H9 (cell line): ENCODE data around the gene GRIK1. TPM values are rescaled to one million over a fixed set of nuclear protein-coding genes. Genes with fewer than 3 reads are reported as not detected.

Experiments
- DNase-seq: peaks from one replicate; pipeline ENCODE4 v3.0.0-alpha.2; 2017
- H2AFZ ChIP-seq: one replicate; pipeline ENCODE4 v1.6.1; 2013; ENCODE audit warnings: mild to moderate bottlenecking, low read length, control low read depth, moderate library complexity
- H2AK5ac ChIP-seq: 2 replicates; pipeline ENCODE4 v1.6.1; 2013; ENCODE audit warnings: low read length, control low read depth, mixed read lengths; ENCODE audit not compliant: insufficient read length
- H2BK120ac ChIP-seq: one replicate; pipeline ENCODE4 v1.6.1; 2013; ENCODE audit warnings: low read depth, mild to moderate bottlenecking, low read length, control low read depth, inconsistent platforms; ENCODE audit not compliant: poor library complexity, severe bottlenecking
- H2BK12ac ChIP-seq: 2 replicates; pipeline ENCODE4 v1.6.1; 2013; ENCODE audit warnings: low read length, control low read depth, mixed read lengths, low read depth; ENCODE audit not compliant: insufficient read length
- H2BK15ac ChIP-seq: 2 replicates; pipeline ENCODE4 v1.6.1; 2013; ENCODE audit warnings: low read depth, low read length, control low read depth
- H2BK20ac ChIP-seq: one replicate; pipeline ENCODE4 v1.6.1; 2013; ENCODE audit warnings: low read depth, mild to moderate bottlenecking, low read length, control low read depth, inconsistent platforms; ENCODE audit not compliant: poor library complexity, severe bottlenecking
- H2BK5ac ChIP-seq: 2 replicates; pipeline ENCODE4 v1.6.1; 2013; ENCODE audit warnings: low read length, control low read depth, mixed read lengths; ENCODE audit not compliant: insufficient read length
- H3K14ac ChIP-seq: 2 replicates; pipeline ENCODE4 v1.6.1; 2013; ENCODE audit warnings: low read length, control low read depth; ENCODE audit not compliant: insufficient read depth
- H3K18ac ChIP-seq: 2 replicates; pipeline ENCODE4 v1.6.1; 2013; ENCODE audit warnings: low read depth, mild to moderate bottlenecking, mixed read lengths, low read length, control low read depth; ENCODE audit not compliant: insufficient read length
- H3K23ac ChIP-seq: 2 replicates; pipeline ENCODE4 v1.6.1; 2013; ENCODE audit warnings: low read length, control low read depth, mixed read lengths, low read depth; ENCODE audit not compliant: insufficient read length
- H3K23me2 ChIP-seq: 2 replicates; pipeline ENCODE4 v1.6.1; 2013; ENCODE audit warnings: low read depth, mild to moderate bottlenecking, mixed read lengths, low read length, control low read depth; ENCODE audit not compliant: insufficient read length, poor library complexity, severe bottlenecking
- H3K27ac ChIP-seq: 2 replicates; pipeline ENCODE4 v1.5.1; 2013; ENCODE audit warnings: low read length, control low read depth, mixed read lengths, low read depth; ENCODE audit not compliant: insufficient read length
- H3K27me3 ChIP-seq: 2 replicates; pipeline ENCODE4 v1.6.1; 2013; ENCODE audit warnings: low read length, control low read depth, inconsistent platforms; ENCODE audit not compliant: insufficient read depth
- H3K4ac ChIP-seq: 2 replicates; pipeline ENCODE4 v1.6.1; 2013; ENCODE audit warnings: low read depth, mild to moderate bottlenecking, control low read depth, inconsistent platforms, low read length, moderate library complexity
- H3K4me1 ChIP-seq: 2 replicates; pipeline ENCODE4 v1.6.1; 2013; ENCODE audit warnings: low read length, control low read depth, inconsistent platforms; ENCODE audit not compliant: insufficient read depth
- H3K4me2 ChIP-seq: 2 replicates; pipeline ENCODE4 v1.6.1; 2013; ENCODE audit warnings: low read length, control low read depth, mixed read lengths; ENCODE audit not compliant: insufficient read length, insufficient read depth
- H3K56ac ChIP-seq: 2 replicates; pipeline ENCODE4 v1.6.1; 2013; ENCODE audit warnings: low read depth, mild to moderate bottlenecking, mixed read lengths, low read length, control low read depth; ENCODE audit not compliant: insufficient read length
- H3K79me1 ChIP-seq: 2 replicates; pipeline ENCODE4 v1.6.1; 2013; ENCODE audit warnings: low read depth, mild to moderate bottlenecking, moderate library complexity, low read length, control low read depth, inconsistent platforms; ENCODE audit not compliant: insufficient read depth, poor library complexity, severe bottlenecking
- H3K79me2 ChIP-seq: 2 replicates; pipeline ENCODE4 v1.6.1; 2013; ENCODE audit warnings: low read length, control low read depth, inconsistent platforms; ENCODE audit not compliant: insufficient read depth
- H3K9ac ChIP-seq: 2 replicates; pipeline ENCODE4 v1.6.1; 2013; ENCODE audit warnings: low read length, control low read depth, mixed read lengths; ENCODE audit not compliant: insufficient read length; ENCODE audit errors: extremely low read depth
- H3K9me3 ChIP-seq: one replicate; pipeline ENCODE4 v1.6.1; 2013; ENCODE audit warnings: low read depth, low read length, inconsistent platforms; ENCODE audit not compliant: control insufficient read depth
- H3T11ph ChIP-seq: one replicate; pipeline ENCODE4 v1.6.1; 2013; ENCODE audit warnings: mild to moderate bottlenecking, low read length, control low read depth, inconsistent platforms
- H4K20me1 ChIP-seq: one replicate; pipeline ENCODE4 v1.6.1; 2013; ENCODE audit not compliant: control insufficient read depth, insufficient read length, insufficient read depth
- H4K5ac ChIP-seq: 2 replicates; pipeline ENCODE4 v1.6.1; 2013; ENCODE audit warnings: low read depth, mild to moderate bottlenecking, mixed read lengths, low read length, control low read depth; ENCODE audit not compliant: insufficient read length
- H4K8ac ChIP-seq: replicated peaks from 2 replicates; pipeline ENCODE4 v1.6.1; 2013; ENCODE audit warnings: low read length, control low read depth, mixed read lengths, low read depth; ENCODE audit not compliant: insufficient read length
- H4K91ac ChIP-seq: 2 replicates; pipeline ENCODE4 v1.6.1; 2013; ENCODE audit warnings: low read depth, mild to moderate bottlenecking, moderate library complexity, mixed read lengths, low read length, control low read depth; ENCODE audit not compliant: insufficient read length
- H3K27ac Mint-ChIP-seq, 3 experiments: 2 replicates in 2 of 3; 3 replicates in 1 of 3; pipeline ENCODE4 v1.8.0; 2020 to 2021; ENCODE audit warnings: mixed read lengths in 3 of 3, mild to moderate bottlenecking in 1 of 3, moderate library complexity in 1 of 3
- H3K27me3 Mint-ChIP-seq: 2 replicates; pipeline ENCODE4 v1.8.0; 2021; ENCODE audit warnings: low read depth, mild to moderate bottlenecking, moderate library complexity, mixed read lengths
- H3K36me3 Mint-ChIP-seq, 3 experiments: 2 replicates in 2 of 3; 3 replicates in 1 of 3; pipeline ENCODE4 v1.8.0; 2020 to 2021; ENCODE audit warnings: low read depth in 3 of 3, mixed read lengths in 3 of 3; ENCODE audit not compliant: insufficient read depth in 1 of 3
- H3K4me1 Mint-ChIP-seq, 2 experiments: 2 replicates each; pipeline ENCODE4 v1.8.0; 2020; ENCODE audit warnings: mixed read lengths in 2 of 2
- H3K4me3 Mint-ChIP-seq, 2 experiments: 2 replicates in 1 of 2; 3 replicates in 1 of 2; pipeline ENCODE4 v1.8.0; 2020 to 2021; ENCODE audit warnings: mild to moderate bottlenecking in 2 of 2, mixed read lengths in 2 of 2, moderate library complexity in 1 of 2
- H3K9me3 Mint-ChIP-seq, 2 experiments: 2 replicates in 1 of 2; 3 replicates in 1 of 2; pipeline ENCODE4 v1.8.0; 2020; ENCODE audit warnings: mild to moderate bottlenecking in 2 of 2, mixed read lengths in 2 of 2, moderate library complexity in 1 of 2
- WGBS: extraction: QIAGEN DNeasy Blood & Tissue Kit; methylation state at CpG from one replicate; pipeline ENCODE4 v1.1.7; 2013; ENCODE audit warnings: missing lambda C conversion rate, low lambda C conversion rate, mixed read lengths; ENCODE audit not compliant: insufficient read length; ENCODE audit errors: extremely low coverage; 5-methylcytosine and 5-hydroxymethylcytosine counted together
- long read RNA-seq: library from polyadenylated mRNA; unstranded; transcript quantifications from one replicate; pipeline ENCODE4 v2.0.0, GENCODE V29; 2020
- total RNA-seq: library from RNA; stranded (reverse); gene quantifications from 2 replicates; pipeline ENCODE4 v1.2.1, GENCODE V29; 2021
- TF ChIP-seq, protein P1 (sequence below): fragments of 200-600 bp; sonication (generic); conservative IDR thresholded peaks from 3 replicates; pipeline ENCODE4 v1.8.0; 2021; ENCODE audit warnings: antibody characterized with exemption, mild to moderate bottlenecking

GRIK1 gene
- total RNA-seq, result not detected in 2 replicates
- long read RNA-seq, partial matches to known transcripts, result 0 of 1 reads
- long read RNA-seq, other reads (novel, unspliced or antisense), result 1 of 1 reads

DNA sequence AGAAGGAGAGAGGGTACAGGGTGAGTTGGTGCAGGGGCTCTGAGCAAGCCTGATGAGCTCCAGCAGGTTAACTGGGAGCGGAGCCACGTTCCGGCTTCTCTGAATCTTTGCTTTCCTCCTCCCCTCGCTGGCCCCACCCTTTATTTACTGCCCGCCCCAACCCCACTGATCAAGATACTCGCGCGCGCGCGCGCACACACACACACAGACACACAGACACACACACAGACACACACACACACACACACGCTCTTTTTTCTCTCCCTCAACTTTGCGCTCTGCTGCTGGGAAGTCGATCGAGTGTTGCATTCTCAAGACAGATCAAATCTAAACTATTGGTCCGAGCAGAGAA lies at the start of gene GRIK1:
TSS of gene GRIK1 (minus strand) at position 73 of the 352 bp plus-strand sequence.
- H3K79me1 ChIP-seq, result no peaks in the 10 kb centered on the region
- no peak within 1 kb of the TSS for H3T11ph ChIP-seq
- no peak within 1 kb of the TSS for H3K9ac ChIP-seq
- no CpG with 5 or more reads among the region's 17 CpGs for WGBS
- peak within 1 kb of the TSS; percentile 92 for H3K4me2 ChIP-seq
- Mint-ChIP-seq H3K4me1 (peaks cover 9 to 14% of the 10 kb centered on the region in 2 experiments), H3K4me3 (peak within 1 kb of the TSS; percentile 82 to 86), H3K27me3 (peaks cover 79% of the 10 kb centered on the region), H3K9me3 (no peaks in the 10 kb centered on the region), H3K36me3 (no peaks in the 10 kb centered on the region), H3K27ac (no peak within 1 kb of the TSS)
- peaks cover 12% of the 10 kb centered on the region for H3K23me2 ChIP-seq
- H3K14ac ChIP-seq, result no peak within 1 kb of the TSS
- H2BK5ac ChIP-seq, result no peak within 1 kb of the TSS
- H3K27ac ChIP-seq, result no peak within 1 kb of the TSS
- no peak within 1 kb of the TSS for H3K4ac ChIP-seq
- peak; percentile 46 for DNase-seq
- H3K27me3 ChIP-seq, result peaks cover 28% of the 10 kb centered on the region
- H4K5ac ChIP-seq, result no peak within 1 kb of the TSS
- no peak within 1 kb of the TSS for H3K18ac ChIP-seq
- H3K23ac ChIP-seq, result no peak within 1 kb of the TSS
- H4K20me1 ChIP-seq, result no peaks in the 10 kb centered on the region
- H2BK20ac ChIP-seq, result no peak within 1 kb of the TSS
- no peaks in the 10 kb centered on the region for H3K9me3 ChIP-seq
- no peak within 1 kb of the TSS for H2BK120ac ChIP-seq
- no peak within 1 kb of the TSS for H2BK15ac ChIP-seq
- H4K8ac ChIP-seq, result no peak within 1 kb of the TSS
- H2BK12ac ChIP-seq, result no peak within 1 kb of the TSS
- no peak within 1 kb of the TSS for H4K91ac ChIP-seq
- H3K56ac ChIP-seq, result no peak within 1 kb of the TSS
- no peaks in the 10 kb centered on the region for H3K4me1 ChIP-seq
- H2AK5ac ChIP-seq, result no peak within 1 kb of the TSS
- TF ChIP-seq, protein P1, sequence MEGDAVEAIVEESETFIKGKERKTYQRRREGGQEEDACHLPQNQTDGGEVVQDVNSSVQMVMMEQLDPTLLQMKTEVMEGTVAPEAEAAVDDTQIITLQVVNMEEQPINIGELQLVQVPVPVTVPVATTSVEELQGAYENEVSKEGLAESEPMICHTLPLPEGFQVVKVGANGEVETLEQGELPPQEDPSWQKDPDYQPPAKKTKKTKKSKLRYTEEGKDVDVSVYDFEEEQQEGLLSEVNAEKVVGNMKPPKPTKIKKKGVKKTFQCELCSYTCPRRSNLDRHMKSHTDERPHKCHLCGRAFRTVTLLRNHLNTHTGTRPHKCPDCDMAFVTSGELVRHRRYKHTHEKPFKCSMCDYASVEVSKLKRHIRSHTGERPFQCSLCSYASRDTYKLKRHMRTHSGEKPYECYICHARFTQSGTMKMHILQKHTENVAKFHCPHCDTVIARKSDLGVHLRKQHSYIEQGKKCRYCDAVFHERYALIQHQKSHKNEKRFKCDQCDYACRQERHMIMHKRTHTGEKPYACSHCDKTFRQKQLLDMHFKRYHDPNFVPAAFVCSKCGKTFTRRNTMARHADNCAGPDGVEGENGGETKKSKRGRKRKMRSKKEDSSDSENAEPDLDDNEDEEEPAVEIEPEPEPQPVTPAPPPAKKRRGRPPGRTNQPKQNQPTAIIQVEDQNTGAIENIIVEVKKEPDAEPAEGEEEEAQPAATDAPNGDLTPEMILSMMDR, result no peak
- H2AFZ ChIP-seq, result peak within 1 kb of the TSS; percentile 71
- no peaks in the 10 kb centered on the region for H3K79me2 ChIP-seq
